GM21528 (cell line): Measurements from ENCODE around the gene OXER1.

Experiments
- ATAC-seq: cut with Tn5 transposase; IDR thresholded peaks from one replicate; pipeline ENCODE4 v1.9.1; 2021; ENCODE audit warnings: mild to moderate bottlenecking, moderate library complexity; ENCODE audit not compliant: unreplicated experiment, low FRiP score

The OXER1 gene

DNA sequence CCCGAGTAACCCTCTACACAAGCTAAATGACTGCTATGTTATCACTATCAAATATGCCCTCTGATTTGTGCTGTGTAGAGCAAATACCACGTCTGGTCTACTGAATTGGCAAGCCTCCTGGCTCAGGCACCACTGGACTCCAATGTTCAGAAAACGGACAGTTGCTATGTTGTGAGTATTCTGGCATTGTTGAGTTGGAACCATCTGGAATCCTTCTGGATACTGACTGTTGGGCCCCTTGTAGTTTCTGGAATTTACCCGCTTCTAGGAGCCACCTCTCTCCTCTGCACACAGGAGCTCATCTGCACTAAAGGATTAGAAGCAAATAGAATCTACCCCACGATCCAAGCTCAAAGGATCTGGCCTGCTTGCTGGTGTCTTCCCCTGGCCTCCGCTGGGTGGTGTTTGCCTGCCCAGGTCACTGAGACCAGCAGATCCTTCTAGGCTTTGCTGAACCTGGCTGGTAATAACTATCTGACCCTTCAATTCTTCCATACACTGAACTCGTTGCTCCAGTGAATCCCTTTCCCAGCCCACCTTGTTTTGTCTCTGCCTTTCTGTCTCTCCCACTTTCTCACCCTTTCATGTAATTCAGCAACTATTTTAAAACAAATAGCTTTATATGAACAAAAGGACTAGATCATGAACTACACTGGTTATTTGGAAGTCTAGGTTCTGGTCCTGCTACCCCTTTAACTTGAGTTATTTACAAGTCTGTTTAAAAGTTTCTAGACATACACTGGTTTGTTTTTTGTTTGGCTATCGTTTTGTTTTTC, 30.5 kb upstream of the OXER1 start:
- ATAC-seq: no peak

DNA sequence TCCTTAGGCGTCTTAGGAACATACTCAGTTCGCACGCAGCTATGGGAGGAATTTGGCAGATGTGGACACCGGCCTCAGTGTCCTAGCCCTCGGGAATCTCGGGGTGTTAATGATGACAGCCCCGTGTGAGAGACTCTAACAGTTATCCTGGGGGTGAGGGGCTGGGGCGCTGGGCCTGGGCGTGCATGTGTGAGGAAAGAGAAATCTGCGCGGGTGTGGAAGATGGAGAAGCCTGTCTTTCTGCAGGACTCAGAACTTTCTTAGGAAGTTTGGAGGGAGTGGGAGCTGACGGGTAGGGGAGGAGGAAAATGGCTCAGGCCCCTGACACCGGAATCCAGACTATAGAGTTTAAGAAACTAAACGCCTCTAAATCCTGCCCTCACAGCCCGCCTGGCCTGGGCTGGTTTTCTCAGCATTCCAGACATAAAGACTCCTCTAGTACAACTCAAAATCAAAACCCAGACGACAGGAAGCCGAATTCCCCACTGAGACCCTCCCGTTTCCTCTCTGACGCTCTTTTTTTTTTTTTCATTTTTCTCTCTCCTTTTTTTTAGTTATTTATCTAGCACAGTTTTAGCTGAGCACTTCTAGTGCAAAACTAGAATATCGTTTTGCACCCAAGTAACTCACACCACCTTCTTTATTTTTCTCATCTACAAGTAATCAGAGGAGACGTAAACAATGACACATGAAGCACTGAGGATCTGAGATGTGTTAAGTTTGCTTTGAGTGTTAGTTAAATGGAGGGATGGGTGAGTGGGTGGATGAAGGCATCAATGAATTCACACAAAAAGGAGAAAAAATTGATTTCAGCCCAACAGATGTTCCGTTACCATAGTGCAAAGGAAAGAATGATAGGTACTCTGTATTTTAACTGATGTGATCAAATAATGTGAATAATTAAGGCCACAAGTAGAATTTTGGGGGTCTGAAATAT, 29.7 kb upstream of the OXER1 start:
- no peak for ATAC-seq

DNA sequence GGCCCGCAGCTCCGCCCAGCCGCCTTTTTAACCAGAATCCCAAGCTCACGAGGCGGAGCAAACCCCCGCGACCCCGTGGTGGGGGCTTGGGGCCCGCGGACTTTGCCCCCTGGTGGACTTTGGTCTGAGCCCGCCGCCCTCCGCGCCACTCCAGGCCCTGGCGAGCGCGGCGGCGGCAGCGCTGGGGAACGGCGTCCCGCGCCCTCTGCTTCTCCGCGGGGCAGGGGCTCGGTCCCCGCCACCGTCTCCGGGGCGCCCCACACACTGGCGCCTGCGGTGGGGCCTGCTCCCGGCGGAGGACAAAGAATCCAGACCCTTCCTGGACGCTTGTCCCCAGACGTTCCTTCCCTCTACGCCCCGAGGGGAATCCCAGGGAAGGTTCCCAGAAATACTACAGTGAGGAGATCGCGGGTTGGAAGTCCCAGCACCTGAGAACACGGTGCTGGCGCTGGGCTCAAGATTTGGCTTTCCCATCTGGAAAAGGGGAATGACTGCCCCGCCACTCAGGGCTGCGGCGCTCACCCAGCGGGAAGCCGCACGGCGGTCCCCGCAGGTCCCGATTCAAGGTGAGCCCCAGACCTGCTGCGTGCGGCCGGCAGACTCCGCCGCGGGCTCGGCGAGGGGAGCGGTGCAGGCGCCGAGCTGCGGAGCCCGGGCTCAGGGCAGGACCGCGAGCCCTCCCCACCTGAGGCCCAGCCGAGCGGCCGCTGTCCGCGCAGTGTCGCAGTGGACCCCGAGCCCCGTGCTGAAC, 28.8 kb upstream of the OXER1 start, which contains the start of gene HAAO:
TSS of gene HAAO (minus strand) at position 1 of the 751 bp plus-strand sequence. CDS start 47 bp downstream, outside the sequence.
- ATAC-seq: no peak

DNA sequence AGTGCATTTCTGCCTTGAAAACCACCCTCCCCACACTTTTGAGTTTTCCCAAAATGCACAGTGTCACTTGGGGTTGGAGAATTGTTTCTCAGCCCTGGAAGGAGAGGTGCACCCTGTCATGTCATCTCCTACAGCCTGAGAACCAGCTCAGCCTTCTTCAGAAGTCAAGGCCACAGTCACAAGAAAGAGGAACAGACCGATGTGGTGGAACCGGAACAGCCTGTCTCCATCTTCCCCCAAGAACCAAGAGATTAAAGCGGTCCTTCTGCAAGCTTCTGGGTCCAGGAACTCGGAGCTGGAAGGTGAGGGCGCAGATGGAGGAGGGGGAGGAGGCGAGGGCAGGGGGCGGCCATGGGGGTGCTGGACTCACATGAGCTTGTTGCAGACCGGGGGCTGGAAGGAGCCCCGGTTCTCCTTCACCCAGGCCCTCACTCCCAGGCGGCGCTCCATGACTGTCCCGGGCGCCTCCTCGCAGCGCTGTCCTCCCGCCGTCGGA, 28.2 kb upstream of the OXER1 start:
- no peak for ATAC-seq

DNA sequence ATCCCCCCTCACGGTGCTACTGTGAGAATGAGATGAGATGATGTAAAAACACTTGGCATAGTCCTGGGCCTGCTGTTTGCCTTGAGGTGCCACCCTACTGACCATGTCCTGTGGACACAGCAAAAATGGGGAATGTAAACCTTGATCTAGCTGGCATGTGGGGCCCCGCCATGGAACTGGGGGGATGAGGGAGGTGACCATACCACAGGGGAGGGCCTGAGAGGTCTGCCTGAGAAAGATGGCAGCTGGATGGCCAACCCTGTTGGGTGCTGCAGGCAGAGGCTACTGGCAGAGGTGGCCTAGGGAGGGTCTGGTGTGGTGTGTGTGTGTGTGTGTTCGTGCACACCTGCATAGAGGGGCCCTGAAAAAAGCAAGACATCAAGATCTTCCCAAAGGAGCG, 27.7 kb upstream of the OXER1 start:
- ATAC-seq: no peak

DNA sequence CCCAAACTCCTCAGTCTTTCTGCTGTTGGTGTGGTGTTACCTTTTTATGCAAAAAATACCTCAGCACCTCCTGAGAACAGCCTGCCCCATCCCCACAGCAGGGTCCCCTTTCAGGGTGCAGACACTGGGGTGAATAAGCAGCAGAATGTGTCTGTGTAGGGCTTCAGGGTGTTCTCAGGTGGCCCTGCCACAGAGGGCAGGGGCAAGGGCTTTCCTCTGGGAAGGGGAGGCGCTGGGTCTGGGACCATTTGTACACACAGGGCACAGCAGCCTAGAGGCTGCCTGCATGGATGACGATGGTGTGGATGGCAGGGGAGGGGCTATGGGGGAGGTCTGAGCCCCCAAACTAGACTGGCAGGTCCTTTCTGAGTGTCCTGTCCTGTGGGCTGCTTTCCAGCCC, 25.8 kb upstream of the OXER1 start:
- ATAC-seq: no peak

DNA sequence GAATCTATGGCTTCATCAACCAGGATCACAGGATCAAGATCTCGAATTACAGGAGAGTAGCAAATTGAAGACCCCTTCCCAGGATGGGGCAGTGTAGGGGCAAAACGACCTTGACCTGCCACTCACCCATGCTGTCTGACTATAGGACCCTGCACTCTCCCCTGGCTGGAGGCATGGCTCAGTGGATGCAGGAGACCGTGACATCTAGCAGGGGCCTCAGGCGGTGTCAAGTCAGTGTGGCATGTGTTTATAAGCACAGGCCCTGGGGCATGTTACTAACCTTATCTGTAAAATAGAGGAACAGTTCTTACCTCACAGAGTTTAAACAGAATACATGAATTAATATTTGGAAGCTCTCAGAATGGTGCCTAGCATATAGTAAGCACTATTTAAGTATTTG, 24.9 kb upstream of the OXER1 start:
- ATAC-seq: no peak

DNA sequence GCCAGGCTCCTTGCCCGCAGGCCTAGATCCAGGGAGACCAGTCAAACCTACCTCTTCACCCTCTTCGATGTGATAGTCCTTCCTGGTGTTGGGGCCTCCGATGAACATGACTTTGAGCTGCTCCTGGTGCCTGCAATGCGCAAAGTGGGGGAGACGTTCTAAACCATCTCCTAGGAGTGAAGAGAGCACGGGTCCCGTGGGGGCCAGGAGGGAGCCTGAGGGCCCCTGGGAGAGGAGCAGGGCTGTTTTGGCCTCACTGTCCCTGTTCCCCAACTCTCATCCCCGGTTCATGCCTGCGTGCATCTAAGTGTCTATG, 24.5 kb upstream of the OXER1 start:
- no peak for ATAC-seq

DNA sequence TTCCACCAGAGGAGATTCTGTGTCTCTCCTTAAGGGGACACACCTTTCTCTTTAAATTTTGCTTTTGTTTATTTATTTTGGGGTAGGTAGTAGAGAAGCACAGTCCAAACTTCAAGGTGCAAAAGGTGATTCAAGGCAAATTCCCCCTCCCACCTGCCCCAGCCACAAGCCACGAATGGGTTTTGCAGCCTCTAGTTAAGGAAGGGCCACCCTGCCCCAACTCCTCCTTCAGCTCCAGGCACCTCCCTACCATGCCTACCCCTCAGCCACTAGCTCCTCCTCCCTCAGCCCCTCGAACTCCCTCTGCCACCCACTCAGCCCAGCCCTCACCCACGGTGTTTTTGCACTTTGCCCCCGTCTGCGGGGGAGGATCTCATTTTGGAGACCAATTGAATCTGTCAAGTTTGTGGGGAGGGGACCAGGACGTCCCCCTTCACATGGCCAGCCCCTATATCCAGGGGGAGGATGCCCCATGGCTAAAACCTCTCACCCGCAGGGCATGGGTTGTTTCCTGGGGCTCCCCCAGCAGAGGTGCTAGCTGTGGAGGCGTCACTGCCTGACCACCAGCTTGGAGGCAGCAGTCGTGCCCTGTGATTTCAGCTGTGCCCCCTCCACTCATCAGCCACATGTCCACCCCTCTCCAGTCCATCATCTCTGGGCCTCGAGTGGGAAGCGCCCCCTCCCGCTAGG, 24.0 kb upstream of the OXER1 start:
- ATAC-seq: no peak

DNA sequence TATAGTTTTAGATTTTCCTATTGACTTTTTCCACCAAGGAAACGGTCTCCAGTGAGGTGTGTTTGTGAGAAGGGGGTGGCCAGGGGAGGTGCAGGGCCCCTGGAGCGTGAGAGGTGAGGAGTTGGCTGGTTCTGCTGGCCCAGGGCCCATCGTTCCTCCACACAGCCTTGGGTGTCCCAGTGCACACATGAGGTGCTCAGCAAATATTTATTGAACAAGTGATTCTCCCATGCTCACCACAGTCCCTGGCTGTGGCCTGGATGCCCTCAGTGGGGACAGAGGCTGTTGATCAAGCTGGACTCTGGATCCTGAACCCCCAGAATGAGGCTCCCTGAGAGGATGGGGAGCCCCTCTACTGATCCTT, 23.5 kb upstream of the OXER1 start:
- no peak for ATAC-seq

DNA sequence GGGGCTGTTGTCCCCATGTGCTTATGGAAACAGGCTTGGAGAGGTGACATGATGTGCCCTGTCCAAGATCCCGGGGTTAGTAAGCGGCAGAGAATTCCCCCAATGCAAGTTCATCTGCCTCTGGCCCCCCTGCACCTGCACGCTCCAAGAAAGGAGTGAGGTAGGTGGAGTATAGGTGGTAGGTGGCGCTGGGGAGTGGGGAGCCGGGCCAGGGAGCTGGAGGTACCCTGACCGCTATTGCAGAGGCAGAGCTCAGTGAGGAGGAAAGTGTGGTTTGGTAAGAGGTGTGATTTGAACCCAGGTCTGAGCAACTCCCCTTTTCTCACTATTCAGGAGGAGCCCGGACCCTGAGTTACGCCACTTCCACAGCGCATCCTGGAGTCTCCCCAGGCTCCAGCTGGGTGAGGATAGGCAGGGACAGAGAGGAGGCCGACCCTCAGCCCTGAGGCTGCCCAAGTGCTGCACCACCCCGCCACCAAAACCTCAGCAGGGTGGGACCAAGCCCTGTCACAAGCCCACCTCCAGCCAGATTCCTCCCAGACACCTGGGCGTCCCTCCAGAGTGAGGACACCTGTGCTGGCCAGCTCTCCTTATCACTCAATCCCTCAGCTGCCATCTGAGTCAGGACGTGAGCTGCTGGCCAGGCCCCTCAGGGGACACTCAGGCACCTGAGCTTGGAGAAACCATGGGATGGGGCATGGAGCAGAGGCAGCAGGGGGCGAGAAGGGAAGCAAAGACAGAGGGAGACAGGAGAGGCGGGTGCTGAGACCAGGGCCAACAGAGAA, 22.8 kb upstream of the OXER1 start:
- no peak for ATAC-seq

DNA sequence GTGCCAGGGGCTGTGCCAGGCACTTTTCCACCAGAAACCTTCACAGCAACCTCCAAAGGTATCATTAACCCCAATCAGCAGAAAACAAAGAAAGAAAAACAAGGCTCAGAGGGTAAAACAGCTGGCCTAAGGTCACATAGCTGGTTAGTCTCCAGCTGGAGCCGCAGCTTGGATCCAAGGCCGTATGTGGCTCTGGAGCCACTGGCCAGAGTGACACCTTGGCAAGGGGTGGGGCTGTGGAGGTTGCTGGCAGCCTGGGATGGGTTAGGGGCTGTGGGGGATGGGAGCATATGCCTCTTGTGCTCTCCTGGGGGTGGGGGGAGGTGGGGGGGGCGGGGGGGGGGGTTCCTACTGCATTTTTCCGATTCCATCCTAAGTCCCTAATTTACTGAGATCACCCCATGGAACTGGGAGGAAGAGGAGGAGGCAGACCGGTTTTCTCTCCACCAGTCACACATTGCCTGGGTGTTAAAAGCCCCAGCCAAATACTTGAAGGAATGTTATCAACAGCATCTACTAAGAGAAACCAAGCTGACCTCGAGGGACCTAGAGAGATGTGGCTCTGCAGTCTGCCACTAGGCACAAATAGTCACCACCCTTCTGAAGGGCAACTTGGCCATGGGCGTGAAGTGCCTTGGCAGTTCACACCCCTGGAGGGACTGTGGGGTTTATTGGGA, 20.4 kb upstream of the OXER1 start:
- ATAC-seq: no peak

DNA sequence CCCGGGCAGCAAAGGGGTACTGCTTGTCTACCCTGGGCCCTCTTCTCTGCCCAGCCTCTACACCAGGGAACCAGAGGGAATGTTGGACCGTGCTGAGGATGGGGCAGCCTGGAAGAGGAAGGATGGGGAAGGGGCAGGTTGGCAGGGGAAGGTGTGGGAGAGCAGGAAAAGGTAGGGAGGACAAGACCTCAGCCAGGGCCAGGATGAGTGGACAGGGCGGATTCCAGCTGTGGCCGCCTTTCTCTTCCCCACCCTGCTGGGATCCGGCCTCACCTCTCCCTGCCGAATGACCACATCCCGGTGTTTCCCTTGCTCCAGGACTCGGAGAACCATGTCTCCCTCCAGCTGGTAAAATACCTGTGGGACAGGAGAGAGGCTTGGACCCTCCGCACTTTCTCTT, 19.6 kb upstream of the OXER1 start:
- no peak for ATAC-seq

DNA sequence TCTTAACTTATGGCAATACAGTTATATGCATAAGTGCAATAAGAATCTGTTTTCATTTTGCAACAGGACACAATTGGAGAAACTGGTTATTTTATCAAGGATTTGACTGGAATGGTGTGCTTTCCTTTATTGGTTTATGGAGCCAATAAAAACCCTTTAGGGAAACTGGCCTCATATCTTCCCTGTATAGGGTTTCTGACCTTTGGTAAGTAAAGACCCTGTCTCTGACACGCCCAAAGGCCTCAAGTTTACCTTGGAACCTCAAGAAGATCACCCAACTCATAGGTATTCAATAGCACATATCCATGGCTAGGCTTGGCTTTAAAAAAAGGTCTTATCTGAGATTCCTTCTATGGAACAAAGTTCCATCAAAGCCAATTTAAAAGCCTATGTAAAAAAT, 17.2 kb upstream of the OXER1 start:
- no peak for ATAC-seq

DNA sequence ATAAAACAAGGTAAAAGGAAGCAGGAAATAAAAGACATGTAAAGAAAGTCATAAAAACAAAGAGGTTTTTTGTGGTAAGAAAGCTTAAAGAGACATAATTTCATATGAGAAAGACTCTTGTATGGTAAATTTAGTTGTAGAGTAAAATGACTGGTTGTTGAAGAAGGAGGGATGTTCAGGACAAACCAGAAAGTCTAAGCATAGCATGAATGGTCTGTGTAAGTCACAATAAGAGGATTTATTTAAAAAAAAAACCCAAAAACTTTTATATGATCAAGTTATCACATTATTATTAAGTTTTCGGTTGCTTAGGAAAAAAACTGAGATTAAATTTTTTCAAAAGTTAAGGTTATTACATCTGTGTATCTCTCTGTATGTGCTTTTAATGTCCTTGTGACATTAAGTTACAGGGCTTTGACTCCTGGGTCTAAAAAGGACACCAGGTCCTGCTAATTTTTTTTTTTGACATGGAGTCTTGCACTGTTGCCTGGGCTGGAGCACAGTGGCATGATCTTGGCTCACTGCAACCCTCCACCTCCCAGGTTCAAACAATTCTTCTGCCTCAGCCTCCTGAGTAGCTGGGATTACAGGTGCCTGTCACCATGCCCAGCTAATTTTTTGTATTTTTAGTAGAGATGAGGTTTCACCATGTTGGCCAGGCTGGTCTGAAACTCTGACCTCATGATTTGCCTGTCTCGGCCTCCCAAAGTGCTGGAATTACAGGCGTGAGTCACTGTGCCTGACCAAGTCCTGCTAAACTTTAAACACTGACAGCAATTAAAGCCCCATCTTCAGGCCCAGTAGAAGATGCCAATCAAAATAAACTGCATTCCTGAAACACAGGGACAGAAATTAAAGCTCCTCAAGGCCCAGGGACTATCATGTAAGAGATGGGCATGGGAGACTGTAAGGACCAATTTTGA, 14.2 kb upstream of the OXER1 start:
- no peak for ATAC-seq

DNA sequence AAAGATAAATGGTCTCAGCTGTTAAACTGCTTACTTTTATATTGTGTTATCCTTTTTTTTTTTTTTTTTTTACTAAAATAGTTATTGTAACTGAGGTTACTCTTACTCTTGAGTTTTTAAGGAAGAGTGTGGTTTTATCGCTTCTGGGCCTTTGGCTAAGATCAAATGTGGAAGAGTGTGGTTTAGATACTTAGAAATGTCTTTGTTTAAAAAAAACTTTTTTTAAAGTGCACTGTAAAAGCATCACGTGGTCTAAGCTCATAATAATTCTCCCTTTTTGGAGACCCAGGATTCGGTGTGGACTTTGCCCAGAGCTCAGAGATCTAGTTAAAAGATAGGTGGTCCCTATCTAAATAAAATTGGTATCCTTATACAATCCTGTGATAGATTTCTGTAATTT, 11.9 kb upstream of the OXER1 start:
- no peak for ATAC-seq

DNA sequence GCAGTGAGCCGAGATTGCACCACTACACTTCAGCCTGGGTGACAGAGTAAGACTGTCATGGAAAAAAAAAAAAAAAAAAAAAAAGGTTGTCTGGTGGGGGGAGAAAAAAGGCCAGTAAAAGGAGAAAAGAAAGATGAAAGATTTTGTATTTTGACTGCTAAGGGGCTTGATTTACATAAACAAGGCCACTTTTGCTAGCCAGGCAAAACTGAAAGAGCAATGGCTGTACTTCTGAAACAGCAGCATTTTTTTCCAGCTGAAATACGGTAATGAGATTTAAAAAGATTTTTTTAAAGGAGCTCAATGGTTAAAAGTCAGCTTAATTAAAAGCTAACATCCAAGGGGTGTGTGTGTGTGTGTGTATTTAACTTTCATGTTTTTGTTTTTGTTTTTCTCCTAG, 11.3 kb upstream of the OXER1 start:
- ATAC-seq: no peak

DNA sequence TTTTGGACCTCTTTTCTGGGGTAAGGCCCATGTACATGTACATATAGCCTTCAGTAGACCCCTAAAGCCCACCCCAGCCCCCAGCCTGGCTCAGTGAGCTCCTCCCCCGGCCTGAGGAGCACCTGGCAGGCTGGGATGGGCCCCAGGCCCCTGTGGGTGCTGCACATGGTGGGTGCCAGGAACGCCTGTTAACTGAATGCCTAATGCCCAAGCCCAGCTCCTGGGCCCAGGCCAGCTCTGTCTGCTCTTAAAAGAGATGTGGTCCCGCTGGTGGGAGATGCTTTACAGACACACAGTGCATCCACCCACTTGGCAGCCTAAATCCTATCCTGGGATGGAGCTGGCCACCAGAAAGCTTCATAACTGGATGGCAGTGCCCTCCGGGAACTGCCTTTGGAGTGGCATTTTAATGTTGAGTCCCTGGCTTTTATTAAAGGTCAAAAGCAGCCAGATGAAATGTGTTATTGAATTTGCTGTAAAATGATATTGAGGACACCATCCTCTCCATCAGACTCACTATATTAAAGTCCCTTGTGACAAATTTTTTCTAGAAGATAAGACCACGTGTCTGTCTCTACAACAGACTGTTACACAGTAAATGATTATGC, 7.7 kb upstream of the OXER1 start:
- no peak for ATAC-seq
